Stimulated activated CD4-positive, alpha-beta T cell treated with anti-CD3 and anti-CD28 coated beads, Interleukin-15, amount 100 ng/mL, for 24 hours (primary cell): ENCODE results near the gene COG6.
A peak's percentile ranks its signal among the peaks of the same experiment; 100 is the strongest.

Experiments
- DNase-seq: peaks from one replicate; pipeline ENCODE4 v3.0.0-alpha.2; 2020

The COG6 gene

GRCh38 chr13:39682788-39683187 is 27.3 kb downstream of the COG6 start:
- DNase-seq, result no peak

- no peak for DNase-seq
Observed at GRCh38 chr13:39684531-39685137, 29.2 kb downstream of the COG6 start.

- no peak for DNase-seq
Observed at GRCh38 chr13:39685652-39686051, 30.2 kb downstream of the COG6 start.

GRCh38 chr13:39688278-39688677 is 32.8 kb downstream of the COG6 start:
- no peak for DNase-seq

GRCh38 chr13:39688699-39689405 is 33.4 kb downstream of the COG6 start:
- no peak for DNase-seq

GRCh38 chr13:39692660-39693438 is 37.4 kb downstream of the COG6 start:
- DNase-seq, result no peak

- DNase-seq, result no peak
Observed at GRCh38 chr13:39699274-39699673, 43.8 kb downstream of the COG6 start.

- DNase-seq, result no peak
Observed at GRCh38 chr13:39712626-39713025, 57.2 kb downstream of the COG6 start.

- DNase-seq, result no peak
Observed at GRCh38 chr13:39729156-39729555, 73.7 kb downstream of the COG6 start.

- no peak for DNase-seq
Observed at GRCh38 chr13:39734952-39735351, 79.5 kb downstream of the COG6 start.

GRCh38 chr13:39737047-39737446 is 81.6 kb downstream of the COG6 start:
- no peak for DNase-seq

- no peak for DNase-seq
Observed at GRCh38 chr13:39740761-39741160, 85.3 kb downstream of the COG6 start.

GRCh38 chr13:39748961-39749360 is 93.5 kb downstream of the COG6 start:
- no peak for DNase-seq

GRCh38 chr13:39749528-39749927 is 94.1 kb downstream of the COG6 start:
- DNase-seq, result no peak

GRCh38 chr13:39751805-39752204 is 96.3 kb downstream of the COG6 start:
- DNase-seq, result no peak

GRCh38 chr13:39760521-39760920 is 105.1 kb downstream of the COG6 start:
- DNase-seq, result no peak

- peak; percentile 47 for DNase-seq
Observed at GRCh38 chr13:39765801-39766463, 110.5 kb downstream of the COG6 start.

- DNase-seq, result no peak
Observed at GRCh38 chr13:39766464-39767158, 111.1 kb downstream of the COG6 start.

- no peak for DNase-seq
Observed at GRCh38 chr13:39767791-39768517, 112.5 kb downstream of the COG6 start.

GRCh38 chr13:39768962-39769361 is 113.5 kb downstream of the COG6 start:
- no peak for DNase-seq

GRCh38 chr13:39770221-39771090 is 115.0 kb downstream of the COG6 start:
- no peak for DNase-seq
